Fibroblast of the aortic adventitia (primary cell): ENCODE data around the gene OR6F1. TPM values are rescaled to one million over a fixed set of nuclear protein-coding genes. Genes with fewer than 3 reads are reported as not detected.
"Not testable (repeated sequence)": the region's sequence is repeated elsewhere in the genome, so short reads cannot be mapped to it uniquely, and the experiment has no call there.

ENCODE experiments used
- DNase-seq: peaks from one replicate; pipeline ENCODE4 v3.0.0-alpha.2; 2010; ENCODE audit warnings: low read depth
- H3K4me3 ChIP-seq: 2 replicates; pipeline ENCODE4 v1.5.1; 2011; ENCODE audit warnings: low read depth, mild to moderate bottlenecking, control low read depth, low read length, moderate library complexity
- CTCF ChIP-seq: IDR thresholded peaks from 2 replicates; pipeline ENCODE4 v1.5.1; 2011; ENCODE audit warnings: mild to moderate bottlenecking, low read length, control low read depth, inconsistent platforms; ENCODE audit not compliant: insufficient read depth
- total RNA-seq: library from RNA; depleted of rRNA; stranded (reverse); fragments of >200 nt; gene quantifications from 2 replicates; pipeline ENCODE4 v1.2.3, GENCODE V29; 2012; ENCODE audit warnings: low replicate concordance

Gene OR6F1
- total RNA-seq, 1 donor: not detected

GRCh38 chr1:247741756-247742155, 25.3 kb upstream of the OR6F1 start:
- H3K4me3 ChIP-seq: no peak overlapping the region
- no peak for TF ChIP-seq CTCF
- DNase-seq: no peak

GRCh38 chr1:247740721-247741120, 24.3 kb upstream of the OR6F1 start:
- DNase-seq: no peak
- TF ChIP-seq CTCF: no peak
- no peak overlapping the region for H3K4me3 ChIP-seq

- no peak for DNase-seq
- no peak within 1 kb of the TSS for H3K4me3 ChIP-seq
- TF ChIP-seq CTCF: no peak
These were observed 21.9 kb upstream of the OR6F1 start, which contains the start of gene OR14K1 for GRCh38 chr1:247738315-247738714. OR14K1 (plus strand) TSS chr1:247738615; CDS start chr1:247738615, 0 bp downstream.

GRCh38 chr1:247721222-247721621, 4.8 kb upstream of the OR6F1 start:
- no peak overlapping the region for H3K4me3 ChIP-seq
- TF ChIP-seq CTCF: no peak
- no peak for DNase-seq

GRCh38 chr1:247713753-247714152, 2.7 kb downstream of the OR6F1 start:
- no peak for TF ChIP-seq CTCF
- DNase-seq: no peak
- H3K4me3 ChIP-seq: no peak overlapping the region

GRCh38 chr1:247710681-247711080, 5.8 kb downstream of the OR6F1 start:
- not testable (repeated sequence) for DNase-seq, H3K4me3 ChIP-seq

- no peak overlapping the region for H3K4me3 ChIP-seq
- no peak for TF ChIP-seq CTCF
- DNase-seq: no peak
These were observed 15.1 kb downstream of the OR6F1 start for GRCh38 chr1:247701338-247701737.
